IPS-NIHi11 (cell line): Measurements from ENCODE around the gene ZNF322.
A peak's percentile ranks its signal among the peaks of the same experiment; 100 is the strongest.
"Not testable (repeated sequence)": the region's sequence is repeated elsewhere in the genome, so short reads cannot be mapped to it uniquely, and the experiment has no call there.

Source experiments
- DNase-seq: peaks from one replicate; pipeline ENCODE4 v3.0.0; 2012; ENCODE audit warnings: mixed read lengths, low spot score

ZNF322 gene

DNA sequence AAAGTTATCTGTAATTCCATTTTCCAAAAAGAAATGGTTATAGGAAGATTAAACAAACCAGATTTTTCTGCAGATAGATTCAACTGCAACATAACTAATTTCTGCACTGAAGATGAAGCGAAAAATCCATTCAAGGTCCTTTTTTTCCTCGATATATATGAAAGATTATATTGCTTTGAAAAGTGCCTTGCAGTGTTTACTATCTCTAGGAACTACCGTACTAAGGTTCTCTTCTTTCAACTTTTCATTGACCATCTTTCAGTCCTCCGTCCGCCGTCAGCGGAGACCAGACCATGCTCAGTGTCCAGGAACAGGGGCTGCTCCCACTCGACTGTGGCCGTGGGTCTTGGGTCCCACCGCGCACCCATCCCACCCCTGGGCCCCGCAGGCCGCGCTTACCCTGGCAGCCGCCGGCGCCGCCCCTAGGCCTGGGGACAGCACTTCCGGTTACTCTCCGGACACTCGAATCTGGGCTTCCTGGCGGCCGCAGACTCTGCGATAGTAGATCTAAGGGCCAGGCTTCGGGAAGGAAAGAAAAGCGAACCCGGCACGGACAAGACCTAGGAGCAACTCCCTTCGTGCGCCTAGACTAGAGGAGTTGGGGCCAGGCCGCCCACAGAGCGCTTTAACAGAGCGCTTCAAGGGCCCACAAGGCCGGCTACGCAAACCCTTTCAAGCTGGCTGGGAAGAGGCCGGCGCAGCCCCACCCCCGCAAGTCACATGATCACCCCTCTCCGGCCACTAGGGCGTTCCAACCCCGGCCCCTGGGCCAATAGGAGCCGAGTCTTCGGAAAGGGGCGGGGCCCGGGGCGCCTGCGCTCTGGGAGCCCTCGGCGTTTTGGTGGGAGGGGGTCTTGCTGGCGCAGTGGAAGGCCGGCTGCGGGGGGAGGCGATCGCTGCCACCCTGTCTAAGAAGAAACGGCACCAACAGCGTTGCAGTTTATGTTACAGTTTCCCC is at the start of gene ZNF322:
TSS of gene ZNF322 (minus strand) at position 705 of the 958 bp plus-strand sequence. CDS start 21,193 bp downstream, outside the sequence.
- peak; percentile 99 for DNase-seq

- DNase-seq, result not testable (repeated sequence)
Measured at GRCh38 chr6:26705780-26706179, 46.2 kb upstream of the ZNF322 start.

- not testable (repeated sequence) for DNase-seq
Measured at GRCh38 chr6:26705352-26705751, 45.8 kb upstream of the ZNF322 start.

- DNase-seq, result not testable (repeated sequence)
Measured at GRCh38 chr6:26701023-26701747, 41.6 kb upstream of the ZNF322 start.

- not testable (repeated sequence) for DNase-seq
Measured at GRCh38 chr6:26697496-26697895, 38.0 kb upstream of the ZNF322 start.

DNA sequence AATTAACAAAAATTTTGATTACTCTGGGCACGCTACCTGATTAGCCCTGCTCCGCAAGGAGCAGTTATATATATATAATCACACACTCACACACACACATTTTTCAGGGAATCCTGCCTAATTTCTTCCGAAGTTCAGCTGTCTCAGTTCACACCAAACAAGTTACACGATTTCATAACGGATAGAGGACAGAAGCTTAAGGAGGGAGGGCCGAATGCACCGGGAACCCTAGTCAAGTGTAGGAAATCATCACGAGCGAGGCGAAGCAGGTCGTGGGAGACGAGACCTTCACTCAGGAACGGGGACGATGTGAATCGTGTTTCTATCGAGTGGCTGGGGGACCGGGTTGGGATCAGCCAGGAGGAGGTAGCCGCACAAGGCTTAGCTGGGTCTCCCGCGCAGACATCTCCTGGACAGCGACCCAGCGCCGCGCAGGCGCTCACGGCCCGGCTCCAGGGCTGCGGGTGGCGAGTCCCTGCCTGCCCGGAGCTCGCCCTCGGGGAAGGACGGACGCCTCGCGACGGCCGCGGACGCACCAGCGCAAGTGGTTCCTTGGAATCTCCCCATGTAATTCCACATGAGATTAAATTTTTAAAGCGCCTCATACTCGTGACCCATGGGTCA is 29.9 kb upstream of the ZNF322 start:
- not testable (repeated sequence) for DNase-seq

GRCh38 chr6:26682435-26683042 is 23.0 kb upstream of the ZNF322 start:
- not testable (repeated sequence) for DNase-seq

DNA sequence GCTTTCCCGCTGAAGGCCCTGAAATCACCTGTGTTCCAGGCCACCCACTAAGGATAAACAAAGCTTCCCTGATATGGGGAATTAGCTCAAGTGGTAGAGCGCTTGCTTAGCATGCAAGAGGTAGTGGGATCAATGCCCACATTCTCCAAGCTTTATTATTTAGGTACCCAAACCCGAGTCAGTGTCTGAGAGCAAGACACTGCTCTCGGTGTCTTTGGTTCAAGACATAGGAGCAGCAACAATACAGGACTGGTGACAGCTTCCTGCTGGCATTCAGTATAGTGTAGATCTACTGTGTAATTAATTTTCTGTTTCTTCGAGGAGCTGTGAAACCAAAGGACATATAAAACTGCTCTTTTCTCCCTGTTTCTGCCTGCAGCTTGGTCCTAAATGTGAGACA is 13.7 kb upstream of the ZNF322 start:
- DNase-seq, result not testable (repeated sequence)

- not testable (repeated sequence) for DNase-seq
Measured at GRCh38 chr6:26670558-26670957, 11.0 kb upstream of the ZNF322 start.

DNA sequence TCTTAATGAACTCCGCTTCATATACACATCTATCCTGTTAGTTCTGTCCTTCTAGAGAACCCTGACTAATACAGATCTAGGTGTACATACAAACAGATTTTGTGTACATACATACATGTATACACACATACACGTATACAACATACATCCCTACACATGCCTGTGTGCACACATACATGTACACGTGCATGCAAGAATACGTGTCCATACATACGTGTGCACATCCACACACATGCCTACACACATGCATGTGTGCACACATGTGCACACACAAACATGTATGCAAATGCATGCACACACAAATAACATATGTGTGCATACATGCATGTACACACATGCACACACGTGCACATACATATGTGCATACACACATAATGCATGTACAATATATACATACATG is 10.5 kb upstream of the ZNF322 start:
- not testable (repeated sequence) for DNase-seq

- DNase-seq, result no peak
Measured at GRCh38 chr6:26660000-26660361, 435 bp upstream of the ZNF322 start.

- no peak for DNase-seq
Measured at GRCh38 chr6:26657256-26657655, 2.3 kb downstream of the ZNF322 start.

DNA sequence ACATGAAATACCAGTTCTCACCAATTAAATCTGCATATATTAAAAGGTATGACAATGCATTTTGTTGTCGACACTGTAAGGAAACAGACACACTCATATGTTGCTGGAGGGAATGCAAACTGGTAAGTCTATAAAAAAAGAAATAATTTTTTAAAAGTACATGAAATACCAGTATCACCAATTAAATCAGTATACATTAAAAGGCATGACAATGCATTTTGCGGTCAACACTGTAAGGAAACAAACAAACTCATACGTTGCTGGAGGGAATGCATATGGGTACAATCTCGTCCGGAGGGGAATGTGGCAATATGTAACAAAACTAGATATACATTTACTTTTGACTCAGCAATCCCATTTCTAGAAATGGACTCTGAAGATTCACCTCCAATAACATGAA is 6.5 kb downstream of the ZNF322 start:
- DNase-seq, result no peak

GRCh38 chr6:26651133-26651781 is 8.3 kb downstream of the ZNF322 start:
- no peak for DNase-seq

DNA sequence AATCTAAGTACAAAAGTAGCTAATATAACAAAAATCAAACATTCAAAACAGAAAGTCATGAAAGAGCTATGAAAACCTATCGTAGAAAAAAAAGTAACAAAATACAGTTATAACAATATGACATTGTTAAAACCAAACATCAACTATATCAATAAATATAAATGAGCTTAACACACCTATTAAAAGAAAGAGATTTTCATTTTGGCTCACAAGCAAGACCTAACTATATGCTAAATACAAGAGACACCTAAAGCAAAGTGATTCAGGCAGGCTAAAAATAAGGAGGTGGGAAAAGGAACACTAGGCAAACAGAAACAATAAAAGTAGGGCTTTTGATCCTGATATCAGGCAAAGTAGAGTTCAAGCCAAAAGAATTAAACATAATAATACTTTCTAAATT is 13.5 kb downstream of the ZNF322 start:
- no peak for DNase-seq

DNA sequence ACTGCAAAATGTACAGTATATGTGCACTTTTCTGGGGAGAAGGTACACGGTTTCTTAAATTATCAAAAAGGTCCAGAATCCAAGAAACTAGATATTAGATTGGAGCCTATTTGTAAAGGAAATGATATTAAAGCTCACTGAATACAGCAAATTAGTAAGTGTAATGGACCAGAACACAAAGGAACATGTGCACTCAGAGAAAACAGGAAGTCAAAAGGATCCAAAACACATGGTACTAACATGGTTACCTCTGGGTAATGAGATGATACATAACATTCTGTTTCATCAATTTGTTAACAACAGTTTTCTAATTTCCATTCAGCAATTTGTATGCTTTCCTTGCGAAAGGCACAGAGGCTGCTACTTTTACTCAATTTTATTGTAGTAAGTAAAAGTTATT is 18.7 kb downstream of the ZNF322 start:
- DNase-seq, result no peak

GRCh38 chr6:26629359-26629758 is 30.2 kb downstream of the ZNF322 start:
- no peak for DNase-seq

- DNase-seq, result no peak
Measured at GRCh38 chr6:26627843-26628242, 31.7 kb downstream of the ZNF322 start.

DNA sequence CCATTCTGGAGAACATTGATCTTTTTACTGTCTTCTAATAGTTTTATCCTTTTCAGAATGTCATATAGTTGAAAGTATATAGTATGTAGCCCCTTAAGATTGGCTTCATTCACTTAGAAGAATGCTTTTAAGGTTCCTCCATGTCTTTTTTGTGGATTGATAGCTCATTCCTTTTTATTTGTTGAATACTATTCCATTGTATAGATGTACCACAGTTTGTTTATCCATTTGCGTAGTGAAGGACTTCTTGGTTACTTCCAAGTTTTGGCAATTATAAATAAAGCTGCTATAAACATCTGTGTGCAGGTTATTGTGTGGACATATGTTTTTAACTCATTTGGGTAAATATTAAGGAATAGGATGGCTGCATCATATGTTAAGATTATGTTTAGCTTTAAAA is 35.0 kb downstream of the ZNF322 start:
- DNase-seq, result no peak

DNA sequence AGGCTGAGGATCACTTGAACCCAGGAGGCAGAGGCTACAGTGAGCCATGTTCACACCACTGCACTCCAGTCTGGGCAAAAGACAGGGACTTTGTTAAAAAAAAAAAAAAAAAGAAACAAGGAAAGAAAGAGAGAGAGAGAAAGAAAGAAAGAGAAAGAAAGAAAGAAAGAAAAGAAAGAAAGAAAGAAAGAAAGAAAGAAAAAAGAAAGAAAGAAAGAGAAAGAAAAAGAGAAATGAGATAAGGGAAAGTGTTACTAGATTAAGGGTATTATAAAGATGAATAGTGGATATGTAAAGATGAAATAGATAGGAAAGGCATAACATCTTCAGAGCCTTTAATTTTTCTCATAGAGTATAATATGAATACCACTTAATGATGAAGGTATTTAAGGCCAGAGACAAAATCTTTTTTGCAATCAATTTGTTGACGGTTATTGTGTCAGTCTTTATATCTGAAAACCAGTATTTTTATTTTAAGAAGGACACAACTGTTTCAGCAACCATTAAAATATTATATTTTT is 36.1 kb downstream of the ZNF322 start:
- DNase-seq, result no peak
